ENCODE data around the gene NRF1.

NRF1 gene

GRCh38 chr7:129764247-129765084 is 152.9 kb downstream of the NRF1 start:
- Histone ChIP-seq H3K27me3 (ENCODE audit: control insufficient read depth, insufficient read depth, low read length) (no peaks in the 10 kb centered on the region), H3K36me3 (ENCODE audit: control insufficient read depth, insufficient read depth, low read length) (no peaks in the 10 kb centered on the region), H3K27ac (ENCODE audit: low read depth, low read length) (no peak overlapping the region), H3K9ac (ENCODE audit: low read length) (no peak overlapping the region), H3K4me1 (ENCODE audit: control insufficient read depth, insufficient read depth, low read length) (no peaks in the 10 kb centered on the region), H3K4me3 (ENCODE audit: low read length) (no peak overlapping the region)

DNA sequence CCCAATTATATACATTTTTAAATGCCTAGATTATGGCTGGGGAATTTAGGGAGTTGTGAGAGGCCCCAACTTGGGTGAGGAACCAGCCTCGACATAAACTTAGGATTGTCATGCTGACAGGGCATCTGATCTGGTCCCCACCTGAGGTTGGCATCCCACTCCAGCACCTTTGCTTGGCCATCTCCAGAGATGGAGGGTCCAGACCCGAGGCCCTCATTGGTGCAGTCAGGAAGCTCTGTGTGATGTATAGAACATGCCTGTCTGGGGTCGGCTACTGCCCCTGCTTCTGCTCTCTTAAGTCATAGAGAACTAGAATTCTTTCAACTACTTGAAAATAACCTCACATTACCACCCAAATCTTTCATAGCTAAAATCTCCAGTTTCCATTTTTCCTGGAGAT is 153.8 kb downstream of the NRF1 start:
- Histone ChIP-seq H3K36me3 (ENCODE audit: control insufficient read depth, insufficient read depth, low read length) (no peaks in the 10 kb centered on the region), H3K27ac (ENCODE audit: low read depth, low read length) (no peak overlapping the region)

GRCh38 chr7:129767120-129768015 is 155.8 kb downstream of the NRF1 start:
- no peak overlapping the region for H3K4me3 ChIP-seq (ENCODE audit: low read length)

More for the DNA sequence above, 153.8 kb downstream of the NRF1 start:
- Histone ChIP-seq H3K27me3 (ENCODE audit: control insufficient read depth, insufficient read depth, low read length) (no peaks in the 10 kb centered on the region), H3K9ac (ENCODE audit: low read length) (no peak overlapping the region), H3K4me1 (ENCODE audit: control insufficient read depth, insufficient read depth, low read length) (no peaks in the 10 kb centered on the region), H3K4me3 (ENCODE audit: low read length) (no peak overlapping the region)

GRCh38 chr7:129768614-129769399 is 157.3 kb downstream of the NRF1 start:
- no peaks in the 10 kb centered on the region for H3K4me1 ChIP-seq (ENCODE audit: control insufficient read depth, insufficient read depth, low read length)
- no peak overlapping the region for H3K27ac ChIP-seq (ENCODE audit: low read depth, low read length)
- H3K4me3 ChIP-seq (ENCODE audit: low read length) = no peak overlapping the region
- no peaks in the 10 kb centered on the region for H3K27me3 ChIP-seq (ENCODE audit: control insufficient read depth, insufficient read depth, low read length)
- H3K9ac ChIP-seq (ENCODE audit: low read length) = no peak overlapping the region
- H3K36me3 ChIP-seq (ENCODE audit: control insufficient read depth, insufficient read depth, low read length) = no peaks in the 10 kb centered on the region

More at GRCh38 chr7:129767120-129768015, 155.8 kb downstream of the NRF1 start:
- no peaks in the 10 kb centered on the region for H3K36me3 ChIP-seq (ENCODE audit: control insufficient read depth, insufficient read depth, low read length)
- H3K27me3 ChIP-seq (ENCODE audit: control insufficient read depth, insufficient read depth, low read length) = no peaks in the 10 kb centered on the region
- no peak overlapping the region for H3K27ac ChIP-seq (ENCODE audit: low read depth, low read length)
- no peak overlapping the region for H3K9ac ChIP-seq (ENCODE audit: low read length)
- H3K4me1 ChIP-seq (ENCODE audit: control insufficient read depth, insufficient read depth, low read length) = no peaks in the 10 kb centered on the region

GRCh38 chr7:129769400-129769774 is 157.9 kb downstream of the NRF1 start:
- no peak overlapping the region for H3K4me3 ChIP-seq (ENCODE audit: low read length)
- H3K27ac ChIP-seq (ENCODE audit: low read depth, low read length) = no peak overlapping the region
- no peaks in the 10 kb centered on the region for H3K27me3 ChIP-seq (ENCODE audit: control insufficient read depth, insufficient read depth, low read length)
- no peaks in the 10 kb centered on the region for H3K4me1 ChIP-seq (ENCODE audit: control insufficient read depth, insufficient read depth, low read length)
- H3K36me3 ChIP-seq (ENCODE audit: control insufficient read depth, insufficient read depth, low read length) = no peaks in the 10 kb centered on the region
- H3K9ac ChIP-seq (ENCODE audit: low read length) = no peak overlapping the region

- Histone ChIP-seq H3K27ac (ENCODE audit: low read depth, low read length) (no peak overlapping the region), H3K27me3 (ENCODE audit: control insufficient read depth, insufficient read depth, low read length) (no peaks in the 10 kb centered on the region), H3K9ac (ENCODE audit: low read length) (no peak overlapping the region), H3K4me1 (ENCODE audit: control insufficient read depth, insufficient read depth, low read length) (no peaks in the 10 kb centered on the region), H3K4me3 (ENCODE audit: low read length) (no peak overlapping the region), H3K36me3 (ENCODE audit: control insufficient read depth, insufficient read depth, low read length) (no peaks in the 10 kb centered on the region)
Measured at GRCh38 chr7:129769866-129770808, 158.6 kb downstream of the NRF1 start.

DNA sequence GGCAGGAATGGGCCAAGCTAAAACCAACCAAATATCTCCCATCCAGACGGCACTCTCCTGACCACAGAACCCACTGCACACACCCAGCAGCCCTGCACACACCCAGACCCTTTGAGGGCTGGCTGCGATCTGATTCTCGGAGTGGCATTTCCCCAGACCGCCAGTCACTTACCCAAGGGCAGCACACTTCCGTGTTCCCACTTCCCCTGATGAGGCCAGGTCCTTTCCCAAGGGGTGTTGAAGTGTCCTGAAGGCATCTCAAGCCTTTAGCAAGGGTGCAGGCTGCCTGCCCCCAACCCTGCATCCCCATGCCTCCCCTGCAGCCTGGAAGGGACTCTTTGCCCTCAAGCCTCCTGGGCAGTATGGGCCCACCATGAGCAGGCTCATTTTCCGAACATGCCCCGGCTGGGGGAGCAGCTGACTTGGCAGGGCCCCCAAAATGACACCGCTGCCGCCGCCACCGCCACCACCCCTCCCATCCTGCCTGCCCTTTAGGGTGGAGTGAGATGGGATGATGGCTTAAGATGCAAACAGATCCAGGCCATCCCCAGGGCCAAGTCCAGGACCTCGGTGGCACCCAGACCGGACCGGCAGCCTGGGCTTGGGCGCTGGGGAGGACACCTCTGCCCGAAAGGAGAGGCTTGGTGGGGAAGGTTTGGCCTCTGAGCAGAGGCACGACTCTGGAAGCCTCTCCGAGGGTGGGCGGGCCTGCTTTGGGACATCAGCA is 159.8 kb downstream of the NRF1 start:
- Histone ChIP-seq H3K27ac (ENCODE audit: low read depth, low read length) (no peak overlapping the region), H3K4me3 (ENCODE audit: low read length) (no peak overlapping the region), H3K27me3 (ENCODE audit: control insufficient read depth, insufficient read depth, low read length) (no peaks in the 10 kb centered on the region), H3K9ac (ENCODE audit: low read length) (no peak overlapping the region), H3K36me3 (ENCODE audit: control insufficient read depth, insufficient read depth, low read length) (no peaks in the 10 kb centered on the region), H3K4me1 (ENCODE audit: control insufficient read depth, insufficient read depth, low read length) (no peaks in the 10 kb centered on the region)

DNA sequence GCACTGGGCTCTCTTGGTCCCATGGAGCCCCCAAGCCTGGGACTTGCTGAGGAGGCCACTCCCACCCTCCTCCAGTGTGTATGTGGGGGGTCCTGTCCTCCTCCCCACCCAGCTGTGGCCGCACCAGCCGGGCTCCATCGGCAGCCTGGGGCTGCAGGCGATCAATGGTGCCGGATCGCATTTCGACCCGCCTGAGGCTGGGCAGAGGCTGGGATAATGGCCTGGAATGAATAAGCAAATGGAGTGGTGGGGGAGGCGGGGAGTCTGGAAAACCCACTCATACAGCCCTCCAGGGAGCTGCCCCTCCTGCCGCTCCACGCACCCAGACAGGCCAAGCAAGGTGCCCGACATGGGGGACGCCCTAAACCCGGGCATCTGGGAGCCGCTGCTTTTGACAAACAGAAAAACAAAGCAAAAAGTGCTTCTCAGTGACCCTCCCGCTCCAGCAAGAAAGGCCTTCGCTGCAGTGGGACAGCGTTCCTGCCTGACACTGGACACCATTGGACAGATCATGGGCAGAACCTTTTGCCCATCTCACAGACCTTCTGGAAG is 160.5 kb downstream of the NRF1 start:
- H3K9ac ChIP-seq (ENCODE audit: low read length) = no peak overlapping the region
- H3K27me3 ChIP-seq (ENCODE audit: control insufficient read depth, insufficient read depth, low read length) = peaks cover 1% of the 10 kb centered on the region
- no peaks in the 10 kb centered on the region for H3K4me1 ChIP-seq (ENCODE audit: control insufficient read depth, insufficient read depth, low read length)
- no peak overlapping the region for H3K27ac ChIP-seq (ENCODE audit: low read depth, low read length)
- H3K4me3 ChIP-seq (ENCODE audit: low read length) = no peak overlapping the region
- H3K36me3 ChIP-seq (ENCODE audit: control insufficient read depth, insufficient read depth, low read length) = no peaks in the 10 kb centered on the region

- Histone ChIP-seq H3K27me3 (ENCODE audit: control insufficient read depth, insufficient read depth, low read length) (peaks cover 9% of the 10 kb centered on the region), H3K9ac (ENCODE audit: low read length) (no peak overlapping the region)
Measured at GRCh38 chr7:129772646-129773280, 161.2 kb downstream of the NRF1 start.

DNA sequence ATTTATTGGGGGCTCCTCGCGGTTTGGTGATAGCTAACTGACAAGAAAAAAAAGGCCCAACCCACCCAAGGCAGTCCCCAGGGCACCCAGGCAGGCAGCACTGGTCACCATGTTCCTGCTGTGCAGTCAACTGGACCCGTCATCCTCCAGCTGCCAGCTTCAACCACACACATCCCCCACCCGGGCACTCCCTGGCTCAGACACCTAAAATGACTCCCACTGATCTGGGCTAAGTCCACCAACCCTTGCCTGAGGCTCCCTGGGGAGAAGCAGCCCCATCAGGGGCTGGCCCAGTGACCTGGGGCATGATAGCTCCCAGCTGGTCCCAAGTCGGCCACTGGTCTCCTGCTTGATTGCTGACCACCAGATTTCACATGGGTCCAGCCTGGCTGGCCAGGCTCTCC is 161.8 kb downstream of the NRF1 start:
- no peaks in the 10 kb centered on the region for H3K36me3 ChIP-seq (ENCODE audit: control insufficient read depth, insufficient read depth, low read length)
- H3K27ac ChIP-seq (ENCODE audit: low read depth, low read length) = no peak overlapping the region
- no peak overlapping the region for H3K4me3 ChIP-seq (ENCODE audit: low read length)
- no peak overlapping the region for H3K9ac ChIP-seq (ENCODE audit: low read length)
- H3K4me1 ChIP-seq (ENCODE audit: control insufficient read depth, insufficient read depth, low read length) = no peaks in the 10 kb centered on the region
- H3K27me3 ChIP-seq (ENCODE audit: control insufficient read depth, insufficient read depth, low read length) = peaks cover 14% of the 10 kb centered on the region

More at GRCh38 chr7:129772646-129773280, 161.2 kb downstream of the NRF1 start:
- H3K4me3 ChIP-seq (ENCODE audit: low read length) = no peak overlapping the region
- H3K36me3 ChIP-seq (ENCODE audit: control insufficient read depth, insufficient read depth, low read length) = no peaks in the 10 kb centered on the region
- no peak overlapping the region for H3K27ac ChIP-seq (ENCODE audit: low read depth, low read length)
- no peaks in the 10 kb centered on the region for H3K4me1 ChIP-seq (ENCODE audit: control insufficient read depth, insufficient read depth, low read length)
